ENCODE measurements around the gene KIF16B.

KIF16B gene

DNA sequence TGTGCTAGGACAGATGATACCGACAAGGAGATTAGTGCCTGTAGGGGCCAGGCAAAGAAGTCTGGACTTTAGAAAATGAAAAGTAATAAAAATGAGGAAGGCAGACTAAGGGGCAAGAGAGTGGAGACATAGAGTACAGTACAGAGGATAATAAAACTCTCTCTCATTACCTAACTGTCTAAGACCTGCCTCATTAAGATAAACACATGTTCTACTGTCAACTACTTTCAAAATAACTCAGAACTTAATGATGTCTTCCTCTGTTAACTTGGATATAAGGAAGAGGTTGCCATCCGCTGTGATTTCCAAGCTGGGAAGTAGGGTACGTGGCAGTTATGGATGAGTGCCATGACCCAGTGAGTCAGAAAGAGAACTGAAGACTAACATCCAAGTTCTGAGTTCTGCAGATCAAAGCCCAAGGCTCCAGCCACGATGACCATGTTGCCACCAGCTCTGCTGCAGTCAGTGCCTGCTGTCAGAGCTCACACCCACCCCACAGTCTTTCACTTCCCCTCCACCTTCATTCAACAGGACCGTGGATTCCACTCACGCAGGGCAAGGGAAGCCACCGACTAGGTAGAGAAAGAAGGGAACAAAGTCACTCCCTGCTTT lies 81.8 kb downstream of the KIF16B start:
- H3K4me3 ChIP-seq (ENCODE audit: low read depth, low read length): no peak overlapping the region
- no peak for DNase-seq (ENCODE audit: low read depth)

DNA sequence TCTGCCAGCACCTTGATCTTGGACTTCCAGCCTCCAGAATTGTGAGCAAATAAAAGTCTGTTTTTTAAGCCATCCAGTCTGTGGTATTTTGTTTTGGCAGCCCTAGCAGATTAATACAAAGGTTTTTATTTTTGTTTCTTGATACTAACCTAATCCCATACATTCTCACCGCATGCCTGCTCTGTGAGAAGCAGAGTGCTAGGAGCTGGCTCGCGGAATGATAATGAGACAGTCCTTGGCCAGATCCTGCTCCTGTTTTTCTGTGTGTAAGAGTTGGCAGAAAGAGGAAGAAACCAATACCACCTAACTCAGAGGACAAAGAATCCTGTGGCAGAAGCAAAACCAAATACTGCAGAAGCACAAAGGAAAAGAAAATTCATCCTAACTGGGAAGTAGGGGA lies 82.6 kb downstream of the KIF16B start:
- H3K4me3 ChIP-seq (ENCODE audit: low read depth, low read length): no peak overlapping the region
- no peak for DNase-seq (ENCODE audit: low read depth)

GRCh38 chr20:16488616-16489015 lies 84.6 kb downstream of the KIF16B start:
- DNase-seq (ENCODE audit: low read depth): no peak
- H3K4me3 ChIP-seq (ENCODE audit: low read depth, low read length): no peak overlapping the region

GRCh38 chr20:16488086-16488485 lies 85.2 kb downstream of the KIF16B start:
- no peak for DNase-seq (ENCODE audit: low read depth)
- no peak overlapping the region for H3K4me3 ChIP-seq (ENCODE audit: low read depth, low read length)

DNA sequence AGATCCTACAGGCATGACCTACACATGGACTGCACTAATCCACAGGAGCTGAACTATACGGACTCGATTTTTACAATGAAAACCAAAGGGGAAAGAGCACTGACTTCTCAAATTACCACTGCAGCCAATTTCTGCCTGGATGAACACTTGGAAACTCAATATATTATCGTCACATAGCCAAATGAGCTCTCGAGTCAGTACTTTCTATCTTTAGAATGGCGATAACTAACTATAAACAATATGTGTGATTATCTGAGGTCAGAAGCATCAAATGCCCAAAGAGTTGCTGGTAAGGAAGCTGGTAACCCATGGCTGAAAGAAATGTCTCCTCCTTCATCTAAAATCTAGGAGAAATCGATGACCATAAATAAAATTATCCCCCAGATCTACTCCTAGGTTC lies 86.7 kb downstream of the KIF16B start:
- H3K4me3 ChIP-seq (ENCODE audit: low read depth, low read length): no peak overlapping the region
- no peak for DNase-seq (ENCODE audit: low read depth)

DNA sequence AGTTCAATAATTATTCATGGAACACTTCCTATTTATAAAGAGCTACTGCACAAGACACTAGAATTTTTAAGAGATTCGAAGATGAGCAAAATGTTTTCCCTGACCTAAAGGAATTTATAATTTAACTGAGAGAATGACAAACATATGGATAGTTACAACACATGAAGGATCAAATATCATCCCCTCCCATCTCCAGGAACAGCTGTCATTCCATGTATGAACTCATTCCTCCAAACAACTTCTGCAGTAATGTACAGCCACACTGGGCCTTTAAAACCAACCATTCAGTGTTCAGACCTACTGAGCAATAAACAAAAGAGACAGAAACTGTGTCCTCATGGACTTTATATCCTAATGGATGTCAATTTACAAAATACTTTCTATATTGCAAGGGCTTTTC lies 87.8 kb downstream of the KIF16B start:
- no peak overlapping the region for H3K4me3 ChIP-seq (ENCODE audit: low read depth, low read length)
- peak; percentile 39 for DNase-seq (ENCODE audit: low read depth)

DNA sequence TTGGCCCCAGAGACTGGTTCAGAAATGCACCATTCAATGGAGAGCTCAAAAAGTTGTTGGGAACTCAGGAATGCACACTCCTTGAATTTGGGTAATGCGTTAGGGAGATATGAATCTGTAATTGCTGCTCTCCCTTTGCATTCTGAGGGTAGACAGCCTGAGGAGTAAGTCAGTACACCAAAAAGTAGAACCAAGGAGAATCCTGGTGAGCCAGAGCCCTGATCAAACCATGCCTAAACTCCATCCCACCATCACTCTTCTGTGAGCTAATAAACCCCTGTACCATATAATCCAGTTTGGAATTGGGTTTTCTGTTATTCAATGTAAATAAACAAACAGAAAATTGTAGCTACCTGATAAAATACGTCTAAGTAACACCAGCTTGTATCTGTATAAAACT lies 90.2 kb downstream of the KIF16B start:
- no peak for DNase-seq (ENCODE audit: low read depth)
- H3K4me3 ChIP-seq (ENCODE audit: low read depth, low read length): no peak overlapping the region

GRCh38 chr20:16481977-16482376 lies 91.3 kb downstream of the KIF16B start:
- no peak overlapping the region for H3K4me3 ChIP-seq (ENCODE audit: low read depth, low read length)
- no peak for DNase-seq (ENCODE audit: low read depth)

DNA sequence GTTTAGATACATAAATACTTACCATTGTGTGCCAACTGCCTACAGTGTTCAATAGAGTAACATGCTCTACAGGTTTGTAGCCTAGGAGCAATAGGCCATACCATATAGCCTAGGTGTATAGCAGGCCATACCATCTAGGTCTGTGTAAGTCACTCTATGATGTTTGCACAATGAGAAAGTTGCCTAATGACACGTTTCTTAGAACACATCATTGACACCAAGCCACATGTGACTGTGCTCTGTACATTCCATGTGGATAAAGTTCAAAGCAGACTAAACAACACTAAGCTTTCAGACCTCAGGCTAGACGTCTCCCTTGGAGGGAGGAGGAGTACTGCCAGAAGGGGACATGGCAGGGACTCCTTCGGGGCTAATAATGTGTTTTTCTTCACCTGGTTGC lies 93.6 kb downstream of the KIF16B start:
- no peak for DNase-seq (ENCODE audit: low read depth)
- H3K4me3 ChIP-seq (ENCODE audit: low read depth, low read length): no peak overlapping the region

DNA sequence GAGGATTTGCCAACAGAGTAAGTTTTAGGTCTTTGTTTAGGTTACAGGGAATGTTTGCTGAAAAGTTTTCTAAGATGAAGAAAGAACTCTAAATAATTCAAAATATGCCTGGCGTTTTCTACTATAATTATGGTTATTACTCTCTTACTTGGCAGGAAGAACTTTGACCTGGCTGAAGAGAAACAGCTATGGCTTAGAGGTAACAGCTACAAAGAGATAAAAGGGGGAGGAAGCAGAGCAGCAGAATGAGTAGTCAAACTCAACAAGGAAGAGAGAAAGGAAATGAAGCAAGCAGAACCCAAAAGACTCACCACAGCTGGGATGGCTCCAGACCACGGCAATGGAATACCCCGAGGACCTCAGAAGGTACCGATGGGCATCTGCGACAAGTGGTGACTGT lies 95.6 kb downstream of the KIF16B start:
- no peak for DNase-seq (ENCODE audit: low read depth)

DNA sequence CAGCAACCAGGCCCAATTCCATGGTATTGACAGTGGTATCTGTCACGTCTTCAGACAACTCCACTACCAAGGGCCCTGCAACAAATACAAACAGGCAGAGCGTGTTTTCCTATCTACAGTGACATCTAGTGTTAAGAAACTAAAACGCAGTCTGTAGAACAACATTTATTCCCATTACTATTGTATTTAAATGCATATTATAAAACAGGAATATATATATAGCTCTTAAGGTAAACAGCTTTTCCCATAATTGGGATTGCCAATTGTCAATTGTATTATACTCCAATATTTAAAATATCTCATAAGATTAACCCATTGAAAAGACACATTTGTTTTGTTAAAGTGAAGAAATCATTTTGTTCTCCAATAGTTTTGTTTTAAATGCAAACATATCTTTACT lies 97.2 kb downstream of the KIF16B start:
- DNase-seq (ENCODE audit: low read depth): peak; percentile 24
- H3K4me3 ChIP-seq (ENCODE audit: low read depth, low read length): no peak overlapping the region

More for the DNA sequence above, 95.6 kb downstream of the KIF16B start:
- no peak overlapping the region for H3K4me3 ChIP-seq (ENCODE audit: low read depth, low read length)

GRCh38 chr20:16475225-16475624 lies 98.0 kb downstream of the KIF16B start:
- DNase-seq (ENCODE audit: low read depth): peak; percentile 42
- no peak overlapping the region for H3K4me3 ChIP-seq (ENCODE audit: low read depth, low read length)

DNA sequence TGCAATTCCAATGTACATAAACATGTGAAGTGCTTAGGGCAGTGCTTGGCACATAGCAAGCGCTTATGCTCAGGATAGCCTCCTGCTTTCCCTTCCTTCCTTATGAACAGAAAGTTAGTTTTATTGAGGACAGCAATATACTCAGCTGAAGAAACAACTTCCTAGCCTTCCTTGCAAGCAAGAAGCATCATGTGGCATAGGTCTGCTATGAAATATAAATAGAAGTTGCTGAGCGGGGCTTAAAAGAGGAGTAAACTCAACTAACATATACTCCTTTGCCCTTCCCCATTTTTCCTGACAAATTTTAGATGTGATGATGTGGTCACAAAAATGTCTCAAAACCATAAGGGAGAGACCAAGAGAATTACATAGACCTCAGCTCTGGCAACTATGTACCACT lies 98.9 kb downstream of the KIF16B start:
- no peak overlapping the region for H3K4me3 ChIP-seq (ENCODE audit: low read depth, low read length)
- DNase-seq (ENCODE audit: low read depth): no peak

GRCh38 chr20:16472045-16472872 lies 101.0 kb downstream of the KIF16B start:
- no peak for DNase-seq (ENCODE audit: low read depth)
- H3K4me3 ChIP-seq (ENCODE audit: low read depth, low read length): no peak overlapping the region

GRCh38 chr20:16469395-16469905 lies 103.8 kb downstream of the KIF16B start:
- no peak for DNase-seq (ENCODE audit: low read depth)
- H3K4me3 ChIP-seq (ENCODE audit: low read depth, low read length): no peak overlapping the region

GRCh38 chr20:16462711-16463110 lies 110.5 kb downstream of the KIF16B start:
- DNase-seq (ENCODE audit: low read depth): no peak
- no peak overlapping the region for H3K4me3 ChIP-seq (ENCODE audit: low read depth, low read length)

GRCh38 chr20:16459019-16459700 lies 114.1 kb downstream of the KIF16B start:
- DNase-seq (ENCODE audit: low read depth): peak; percentile 72
- H3K4me3 ChIP-seq (ENCODE audit: low read depth, low read length): no peak overlapping the region

DNA sequence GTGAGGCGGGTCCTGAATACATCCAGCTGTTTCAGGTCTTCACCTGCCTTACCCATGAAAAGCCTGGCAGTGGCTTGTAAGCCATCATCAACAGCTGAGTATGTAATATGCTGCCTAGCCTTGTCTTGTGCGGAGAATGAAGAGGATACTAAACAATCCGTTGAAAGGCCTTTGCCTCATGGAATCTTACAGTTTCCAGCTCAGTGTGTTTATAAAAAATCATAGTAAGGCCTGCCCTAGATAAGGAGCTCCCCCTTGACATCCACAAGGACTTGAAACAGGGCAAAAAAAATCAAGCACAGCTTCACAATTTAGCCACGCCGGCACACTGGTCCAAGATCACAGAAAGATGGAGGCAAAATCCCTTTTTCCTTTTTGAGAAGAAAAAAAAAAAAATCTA lies 115.7 kb downstream of the KIF16B start:
- no peak for DNase-seq (ENCODE audit: low read depth)

DNA sequence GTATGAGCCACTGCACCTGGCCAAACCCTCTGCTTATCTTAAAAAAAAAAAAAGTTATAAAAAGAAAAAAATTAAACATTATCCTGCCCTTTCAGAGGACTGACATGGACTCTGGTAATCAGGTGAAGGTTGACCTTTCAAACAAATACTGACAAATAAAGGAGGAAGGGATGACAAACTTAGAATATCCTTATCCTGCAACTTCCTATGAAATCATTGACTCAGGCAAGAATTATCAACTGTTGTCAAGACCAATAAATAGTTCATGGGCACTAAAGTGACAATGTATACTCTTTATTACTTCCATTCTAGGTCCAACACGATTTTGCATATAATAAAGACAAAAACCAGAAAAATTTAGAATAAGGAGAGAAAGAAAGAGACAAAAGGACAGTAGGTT lies 117.9 kb downstream of the KIF16B start:
- no peak for DNase-seq (ENCODE audit: low read depth)
- H3K4me3 ChIP-seq (ENCODE audit: low read depth, low read length): no peak overlapping the region

More for the DNA sequence above, 115.7 kb downstream of the KIF16B start:
- H3K4me3 ChIP-seq (ENCODE audit: low read depth, low read length): no peak overlapping the region

DNA sequence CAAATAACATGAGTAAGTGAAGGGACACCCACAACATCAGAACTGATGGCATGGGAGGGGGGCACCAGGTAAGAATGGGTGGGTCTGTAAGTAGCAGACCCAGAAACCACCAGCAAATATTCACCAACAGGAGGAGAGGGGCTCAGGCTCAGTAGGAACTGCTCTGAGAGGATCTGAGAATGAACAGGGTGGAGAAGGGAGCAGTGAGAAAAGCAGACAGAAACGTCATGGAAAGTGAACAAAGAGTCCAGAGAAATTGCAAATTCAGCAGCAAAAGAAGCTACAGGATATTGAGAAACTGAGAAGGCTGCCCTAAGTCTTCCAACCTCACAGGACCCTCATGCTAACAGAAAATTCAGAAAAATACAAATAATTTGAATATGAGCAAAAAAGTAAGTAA lies 121.3 kb downstream of the KIF16B start:
- DNase-seq (ENCODE audit: low read depth): no peak
- no peak overlapping the region for H3K4me3 ChIP-seq (ENCODE audit: low read depth, low read length)
